Measurements from ENCODE around the gene ERICH3.
"Not testable (repeated sequence)": the region's sequence is repeated elsewhere in the genome, so short reads cannot be mapped to it uniquely, and the experiment has no call there.

ERICH3 gene

GRCh38 chr1:74681449-74681848 lies 7.9 kb upstream of the ERICH3 start:
- in situ Hi-C loops (cut with HindIII; ENCODE audit: low sequenced_read_pairs): no loop called here

- in situ Hi-C loops (cut with HindIII; ENCODE audit: low sequenced_read_pairs): no loop called here
Observed at GRCh38 chr1:74681001-74681400, 7.4 kb upstream of the ERICH3 start.

GRCh38 chr1:74679811-74680210 lies 6.2 kb upstream of the ERICH3 start:
- in situ Hi-C loops (cut with HindIII; ENCODE audit: low sequenced_read_pairs): no loop called here

GRCh38 chr1:74677926-74678325 lies 4.3 kb upstream of the ERICH3 start:
- in situ Hi-C loops (cut with HindIII; ENCODE audit: low sequenced_read_pairs): no loop called here

- in situ Hi-C loops (cut with HindIII; ENCODE audit: low sequenced_read_pairs): no loop called here
Observed at GRCh38 chr1:74674278-74675048, 871 bp upstream of the ERICH3 start.

GRCh38 chr1:74670866-74671265 lies 2.7 kb downstream of the ERICH3 start:
- in situ Hi-C loops (cut with HindIII; ENCODE audit: low sequenced_read_pairs): not testable (repeated sequence)

GRCh38 chr1:74654708-74655107 lies 18.9 kb downstream of the ERICH3 start:
- in situ Hi-C loops (cut with HindIII; ENCODE audit: low sequenced_read_pairs): no loop called here

GRCh38 chr1:74652711-74653139 lies 20.9 kb downstream of the ERICH3 start:
- in situ Hi-C loops (cut with HindIII; ENCODE audit: low sequenced_read_pairs): no loop called here

GRCh38 chr1:74650561-74650960 lies 23.0 kb downstream of the ERICH3 start:
- in situ Hi-C loops (cut with HindIII; ENCODE audit: low sequenced_read_pairs): no loop called here

- in situ Hi-C loops (cut with HindIII; ENCODE audit: low sequenced_read_pairs): no loop called here
Observed at GRCh38 chr1:74641876-74642275, 31.7 kb downstream of the ERICH3 start.

- in situ Hi-C loops (cut with HindIII; ENCODE audit: low sequenced_read_pairs): no loop called here
Observed at GRCh38 chr1:74641161-74641560, 32.4 kb downstream of the ERICH3 start.

GRCh38 chr1:74637296-74637695 lies 36.3 kb downstream of the ERICH3 start:
- in situ Hi-C loops (cut with HindIII; ENCODE audit: low sequenced_read_pairs): no loop called here

GRCh38 chr1:74629283-74629682 lies 44.3 kb downstream of the ERICH3 start:
- in situ Hi-C loops (cut with HindIII; ENCODE audit: low sequenced_read_pairs): no loop called here

- in situ Hi-C loops (cut with HindIII; ENCODE audit: low sequenced_read_pairs): no loop called here
Observed at GRCh38 chr1:74623716-74624115, 49.9 kb downstream of the ERICH3 start.

GRCh38 chr1:74620242-74620641 lies 53.4 kb downstream of the ERICH3 start:
- in situ Hi-C loops (cut with HindIII; ENCODE audit: low sequenced_read_pairs): no loop called here

- in situ Hi-C loops (cut with HindIII; ENCODE audit: low sequenced_read_pairs): no loop called here
Observed at GRCh38 chr1:74618974-74619373, 54.6 kb downstream of the ERICH3 start.

GRCh38 chr1:74613894-74614293 lies 59.7 kb downstream of the ERICH3 start:
- in situ Hi-C loops (cut with HindIII; ENCODE audit: low sequenced_read_pairs): no loop called here

GRCh38 chr1:74611887-74612286 lies 61.7 kb downstream of the ERICH3 start:
- in situ Hi-C loops (cut with HindIII; ENCODE audit: low sequenced_read_pairs): no loop called here

- in situ Hi-C loops (cut with HindIII; ENCODE audit: low sequenced_read_pairs): no loop called here
Observed at GRCh38 chr1:74610961-74611360, 62.6 kb downstream of the ERICH3 start.

GRCh38 chr1:74609810-74610371 lies 63.7 kb downstream of the ERICH3 start:
- in situ Hi-C loops (cut with HindIII; ENCODE audit: low sequenced_read_pairs): no loop called here

- in situ Hi-C loops (cut with HindIII; ENCODE audit: low sequenced_read_pairs): no loop called here
Observed at GRCh38 chr1:74596717-74597116, 76.9 kb downstream of the ERICH3 start.

Measured in DLD1 (cell line).